ENCODE data around the gene TSC22D2.
"Not testable (repeated sequence)": the region's sequence is repeated elsewhere in the genome, so short reads cannot be mapped to it uniquely, and the experiment has no call there.

The TSC22D2 gene

DNA sequence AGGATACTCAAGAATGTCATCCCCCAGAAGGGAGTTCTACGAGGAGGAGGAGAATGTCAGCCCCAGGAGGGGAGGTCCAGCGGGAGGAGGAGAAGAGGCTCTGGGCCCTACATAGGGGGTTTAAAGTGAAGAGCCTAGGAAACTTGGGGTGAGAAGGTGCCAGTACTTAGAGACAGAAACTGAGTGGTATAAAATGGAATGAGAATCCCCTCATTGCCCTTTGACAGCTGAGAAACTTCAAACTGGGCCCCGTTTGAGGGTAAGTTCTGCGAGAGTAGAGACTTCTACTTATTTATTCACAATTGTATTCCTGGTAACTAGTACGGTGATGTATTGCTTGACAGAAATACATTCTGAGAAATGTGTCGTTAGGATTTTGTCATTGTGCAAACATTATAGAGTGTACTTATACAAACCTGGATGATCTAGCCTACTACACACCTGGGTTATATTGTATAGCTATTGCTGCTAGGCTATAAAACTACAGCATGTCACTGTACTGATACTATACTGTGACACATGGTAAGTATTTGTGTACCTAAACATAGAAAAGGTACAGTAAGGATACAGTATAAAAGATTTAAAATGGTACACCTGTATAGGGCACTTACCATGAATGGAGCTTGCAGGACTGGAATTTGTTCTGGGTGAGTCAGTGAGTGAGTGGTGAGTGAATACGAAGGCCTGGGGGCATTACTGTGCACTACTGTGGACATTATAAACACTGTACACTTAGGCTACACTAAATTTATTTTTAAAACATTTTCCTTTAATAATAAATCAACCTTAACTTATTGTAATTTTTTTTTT, 62.0 kb downstream of the TSC22D2 start:
- peak overlapping the region; percentile 29 for H3K9ac ChIP-seq (ENCODE audit: low read length)
- DNase-seq (ENCODE audit: low read depth) = no peak
- no peaks in the 10 kb centered on the region for H3K9me3 ChIP-seq (ENCODE audit: control insufficient read depth, low read length)
- no peaks in the 10 kb centered on the region for H3K27me3 ChIP-seq (replicated peaks; ENCODE audit: control insufficient read depth, insufficient read depth, low read length)
- no peaks in the 10 kb centered on the region for H3K36me3 ChIP-seq (ENCODE audit: control insufficient read depth, insufficient read depth, low read length, severe bottlenecking)
- H3K4me3 ChIP-seq (ENCODE audit: low read length) = peak overlapping the region; percentile 26
- H3K4me1 ChIP-seq (ENCODE audit: control insufficient read depth, insufficient read depth, low read length) = peaks cover 10% of the 10 kb centered on the region

DNA sequence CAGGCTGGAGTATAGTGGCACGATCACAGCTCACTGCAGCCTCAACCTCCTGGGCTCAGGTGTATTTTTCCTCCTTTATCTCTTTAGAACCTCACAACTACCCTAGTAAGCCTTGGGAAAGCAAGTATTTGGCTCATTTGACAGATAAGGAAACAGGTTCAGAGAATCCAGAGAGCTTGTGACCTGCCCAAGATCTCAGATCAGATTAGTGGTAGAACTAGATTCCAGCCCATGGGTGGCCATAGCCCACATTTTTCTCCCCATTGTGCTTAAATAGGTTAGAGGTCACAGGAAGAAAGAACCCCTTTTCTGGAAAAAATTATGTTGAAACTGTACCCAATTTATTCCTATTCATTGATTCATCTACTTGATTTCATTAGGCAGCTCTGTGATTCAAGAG, 64.3 kb downstream of the TSC22D2 start:
- no peaks in the 10 kb centered on the region for H3K27me3 ChIP-seq (replicated peaks; ENCODE audit: control insufficient read depth, insufficient read depth, low read length)
- H3K4me1 ChIP-seq (ENCODE audit: control insufficient read depth, insufficient read depth, low read length) = peaks cover 10% of the 10 kb centered on the region
- no peak for DNase-seq (ENCODE audit: low read depth)
- H3K36me3 ChIP-seq (ENCODE audit: control insufficient read depth, insufficient read depth, low read length, severe bottlenecking) = no peaks in the 10 kb centered on the region
- no peak overlapping the region for H3K9ac ChIP-seq (ENCODE audit: low read length)
- no peaks in the 10 kb centered on the region for H3K9me3 ChIP-seq (ENCODE audit: control insufficient read depth, low read length)
- no peak overlapping the region for H3K4me3 ChIP-seq (ENCODE audit: low read length)

DNA sequence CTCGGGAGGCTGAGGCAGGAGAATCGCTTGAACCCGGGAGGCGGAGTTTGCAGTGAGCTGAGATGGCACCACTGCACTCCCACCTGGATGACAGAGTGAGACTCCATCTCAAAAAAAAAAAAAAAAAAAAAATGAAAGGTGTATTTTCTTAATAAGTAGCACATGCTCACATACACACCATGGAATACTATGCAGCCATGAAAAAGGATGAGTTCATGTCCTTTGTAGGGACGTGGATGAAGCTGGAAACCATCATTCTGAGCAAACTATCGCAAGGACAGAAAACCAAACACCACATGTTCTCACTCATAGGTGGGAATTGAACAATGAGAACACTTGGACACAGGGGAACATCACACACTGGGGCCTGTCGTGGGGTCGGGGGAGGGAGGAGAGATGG, 65.1 kb downstream of the TSC22D2 start:
- DNase-seq (ENCODE audit: low read depth); H3K36me3 ChIP-seq (ENCODE audit: control insufficient read depth, insufficient read depth, low read length, severe bottlenecking); H3K9me3 ChIP-seq (ENCODE audit: control insufficient read depth, low read length); H3K9ac ChIP-seq (ENCODE audit: low read length); H3K27me3 ChIP-seq (replicated peaks; ENCODE audit: control insufficient read depth, insufficient read depth, low read length); H3K4me3 ChIP-seq (ENCODE audit: low read length); H3K4me1 ChIP-seq (ENCODE audit: control insufficient read depth, insufficient read depth, low read length): not testable (repeated sequence)

DNA sequence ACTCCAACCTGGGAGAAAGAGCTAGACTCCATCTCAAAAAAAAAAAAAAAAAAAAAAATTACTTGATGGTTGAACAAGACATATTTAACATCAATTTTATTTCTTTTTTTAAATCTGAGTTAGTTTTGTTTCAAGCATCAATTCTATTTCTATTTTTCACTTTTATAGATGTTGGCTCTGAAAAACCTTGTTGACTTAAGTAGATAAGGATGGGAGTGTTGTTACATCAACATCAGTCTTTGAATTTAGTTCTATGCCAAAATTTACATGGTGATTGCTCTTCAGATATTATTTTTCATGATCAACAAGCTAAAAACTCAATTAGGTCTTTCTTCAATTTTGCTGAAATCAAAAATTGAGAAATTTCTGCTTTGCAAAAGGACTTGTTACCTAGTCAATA, 71.3 kb downstream of the TSC22D2 start:
- Histone ChIP-seq H3K9me3 (ENCODE audit: control insufficient read depth, low read length) (peaks cover 3% of the 10 kb centered on the region), H3K4me3 (ENCODE audit: low read length) (no peak overlapping the region), H3K36me3 (ENCODE audit: control insufficient read depth, insufficient read depth, low read length, severe bottlenecking) (no peaks in the 10 kb centered on the region), H3K27me3 (replicated peaks; ENCODE audit: control insufficient read depth, insufficient read depth, low read length) (no peaks in the 10 kb centered on the region), H3K9ac (ENCODE audit: low read length) (no peak overlapping the region), H3K4me1 (ENCODE audit: control insufficient read depth, insufficient read depth, low read length) (no peaks in the 10 kb centered on the region)
- DNase-seq (ENCODE audit: low read depth) = no peak

DNA sequence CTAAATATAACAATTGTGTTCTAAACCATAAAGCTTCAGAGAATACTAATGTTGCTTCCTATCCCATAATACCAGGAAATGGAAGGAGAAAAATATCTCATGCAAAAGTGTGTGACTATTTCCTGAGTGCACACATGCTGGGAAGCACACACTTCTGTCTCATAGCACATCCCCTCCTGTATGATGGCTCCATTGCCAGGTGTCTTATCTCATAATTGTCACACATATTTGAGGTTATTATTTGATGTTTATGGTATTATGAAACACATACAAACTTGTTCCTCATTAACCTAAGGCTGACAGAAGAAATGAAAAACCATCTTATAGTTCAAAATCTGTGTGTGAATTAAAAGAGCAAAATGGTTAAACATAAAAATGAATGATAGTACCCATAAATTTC, 72.8 kb downstream of the TSC22D2 start:
- H3K36me3 ChIP-seq (ENCODE audit: control insufficient read depth, insufficient read depth, low read length, severe bottlenecking) = no peaks in the 10 kb centered on the region
- no peak overlapping the region for H3K4me3 ChIP-seq (ENCODE audit: low read length)

DNA sequence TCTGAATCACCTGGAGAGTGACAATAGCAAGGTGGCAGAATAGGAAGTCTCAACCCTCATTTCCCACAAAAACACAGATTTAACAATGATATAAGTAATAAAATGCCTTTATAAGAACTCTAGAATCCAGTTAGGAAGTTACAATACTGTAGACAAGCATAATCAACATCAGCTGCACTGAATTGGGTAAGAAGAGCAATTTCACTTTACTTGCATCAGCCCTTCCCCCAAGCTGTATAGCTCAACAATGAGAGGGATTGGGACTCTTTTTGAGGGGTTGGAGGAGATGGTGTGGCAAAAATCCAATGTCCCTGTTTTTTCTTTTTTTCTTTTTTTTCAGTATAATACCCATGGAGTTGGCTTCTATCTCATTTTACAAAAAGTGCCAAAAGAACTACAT, 75.1 kb downstream of the TSC22D2 start:
- Histone ChIP-seq H3K4me3 (ENCODE audit: low read length) (no peak overlapping the region), H3K27me3 (replicated peaks; ENCODE audit: control insufficient read depth, insufficient read depth, low read length) (no peaks in the 10 kb centered on the region), H3K36me3 (ENCODE audit: control insufficient read depth, insufficient read depth, low read length, severe bottlenecking) (no peaks in the 10 kb centered on the region), H3K9me3 (ENCODE audit: control insufficient read depth, low read length) (peaks cover 18% of the 10 kb centered on the region), H3K9ac (ENCODE audit: low read length) (no peak overlapping the region), H3K4me1 (ENCODE audit: control insufficient read depth, insufficient read depth, low read length) (no peaks in the 10 kb centered on the region)
- DNase-seq (ENCODE audit: low read depth) = peak; percentile 78

More for the DNA sequence above, 72.8 kb downstream of the TSC22D2 start:
- no peak for DNase-seq (ENCODE audit: low read depth)
- Histone ChIP-seq H3K9ac (ENCODE audit: low read length) (no peak overlapping the region), H3K4me1 (ENCODE audit: control insufficient read depth, insufficient read depth, low read length) (no peaks in the 10 kb centered on the region), H3K9me3 (ENCODE audit: control insufficient read depth, low read length) (peaks cover 9% of the 10 kb centered on the region), H3K27me3 (replicated peaks; ENCODE audit: control insufficient read depth, insufficient read depth, low read length) (no peaks in the 10 kb centered on the region)

DNA sequence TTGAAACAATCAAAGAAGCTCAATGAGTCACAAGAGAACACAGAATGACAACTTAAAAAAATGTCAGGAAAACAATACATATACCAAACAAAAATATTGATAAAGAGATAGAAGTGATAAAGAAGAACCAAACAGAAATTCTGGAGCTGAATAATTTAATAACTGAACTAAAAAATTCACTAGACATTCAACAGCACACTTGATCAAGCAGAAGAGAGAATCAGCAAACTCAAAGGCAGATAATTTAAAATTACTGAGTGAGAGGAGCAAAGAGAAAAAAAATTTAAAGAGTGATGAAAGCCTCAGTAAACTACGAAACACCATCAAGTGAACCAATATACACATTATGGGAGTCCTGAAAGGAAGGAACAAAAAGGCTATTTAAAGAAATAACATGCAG, 76.3 kb downstream of the TSC22D2 start:
- Histone ChIP-seq H3K4me1 (ENCODE audit: control insufficient read depth, insufficient read depth, low read length) (no peaks in the 10 kb centered on the region), H3K4me3 (ENCODE audit: low read length) (no peak overlapping the region), H3K36me3 (ENCODE audit: control insufficient read depth, insufficient read depth, low read length, severe bottlenecking) (no peaks in the 10 kb centered on the region), H3K27me3 (replicated peaks; ENCODE audit: control insufficient read depth, insufficient read depth, low read length) (no peaks in the 10 kb centered on the region), H3K9me3 (ENCODE audit: control insufficient read depth, low read length) (peaks cover 17% of the 10 kb centered on the region), H3K9ac (ENCODE audit: low read length) (no peak overlapping the region)
- no peak for DNase-seq (ENCODE audit: low read depth)

DNA sequence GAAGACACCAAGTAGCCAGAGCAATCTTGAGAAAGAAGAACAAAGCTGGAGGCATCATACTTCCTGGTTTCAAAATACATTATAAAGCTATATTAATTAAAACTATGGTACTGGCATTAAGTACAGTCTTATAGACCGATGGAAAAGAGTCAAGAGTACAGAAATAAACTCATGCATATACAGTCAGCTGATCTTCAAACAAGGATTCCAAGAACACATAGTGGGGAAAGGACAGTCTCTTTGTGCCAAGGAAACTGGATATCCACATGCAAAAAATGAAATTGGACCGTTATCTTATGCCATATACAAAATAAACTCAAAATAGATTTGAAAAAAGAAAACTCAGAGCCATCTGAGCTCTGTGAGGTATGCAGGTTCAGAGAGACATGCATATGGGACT, 80.8 kb downstream of the TSC22D2 start:
- Histone ChIP-seq H3K4me3 (ENCODE audit: low read length) (no peak overlapping the region), H3K9me3 (ENCODE audit: control insufficient read depth, low read length) (peaks cover 17% of the 10 kb centered on the region)
- no peak for DNase-seq (ENCODE audit: low read depth)

DNA sequence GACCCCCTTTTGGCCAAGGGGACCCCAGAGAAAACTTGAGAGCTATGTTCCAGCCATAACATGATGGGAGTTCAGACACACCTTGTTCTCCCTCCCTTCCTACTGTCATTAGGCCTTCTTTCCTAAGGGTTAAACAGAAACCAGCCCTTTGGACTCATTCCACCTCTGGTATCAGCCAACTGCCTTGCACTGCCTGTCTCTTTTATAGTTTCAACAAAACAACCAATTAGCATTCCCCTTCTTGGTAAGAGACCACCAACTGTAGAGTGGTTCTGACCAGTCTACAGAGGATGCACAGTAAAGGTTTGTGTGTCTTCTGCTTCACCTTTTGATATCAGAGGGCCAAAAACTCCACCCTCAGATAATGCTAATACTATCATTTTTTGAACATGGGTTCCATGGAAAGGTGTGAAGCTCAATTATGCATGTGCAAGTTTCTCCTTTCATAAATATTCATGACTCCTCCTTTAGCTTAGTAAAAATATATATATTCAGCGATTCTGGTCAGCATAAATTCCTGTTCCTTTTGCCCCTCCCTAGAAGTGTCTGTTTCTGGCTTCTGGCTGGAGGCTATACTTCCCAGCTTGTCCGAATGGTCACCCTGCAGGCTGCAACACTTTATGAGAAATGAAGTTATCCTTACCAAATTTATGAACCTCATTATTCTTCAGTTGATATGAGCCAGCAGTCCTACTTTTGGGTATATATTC, 82.3 kb downstream of the TSC22D2 start:
- no peak for DNase-seq (ENCODE audit: low read depth)
- Histone ChIP-seq H3K4me3 (ENCODE audit: low read length) (no peak overlapping the region), H3K9ac (ENCODE audit: low read length) (no peak overlapping the region)

More for the DNA sequence above, 80.8 kb downstream of the TSC22D2 start:
- no peaks in the 10 kb centered on the region for H3K4me1 ChIP-seq (ENCODE audit: control insufficient read depth, insufficient read depth, low read length)
- H3K27me3 ChIP-seq (replicated peaks; ENCODE audit: control insufficient read depth, insufficient read depth, low read length) = no peaks in the 10 kb centered on the region
- H3K9ac ChIP-seq (ENCODE audit: low read length) = no peak overlapping the region
- no peaks in the 10 kb centered on the region for H3K36me3 ChIP-seq (ENCODE audit: control insufficient read depth, insufficient read depth, low read length, severe bottlenecking)

DNA sequence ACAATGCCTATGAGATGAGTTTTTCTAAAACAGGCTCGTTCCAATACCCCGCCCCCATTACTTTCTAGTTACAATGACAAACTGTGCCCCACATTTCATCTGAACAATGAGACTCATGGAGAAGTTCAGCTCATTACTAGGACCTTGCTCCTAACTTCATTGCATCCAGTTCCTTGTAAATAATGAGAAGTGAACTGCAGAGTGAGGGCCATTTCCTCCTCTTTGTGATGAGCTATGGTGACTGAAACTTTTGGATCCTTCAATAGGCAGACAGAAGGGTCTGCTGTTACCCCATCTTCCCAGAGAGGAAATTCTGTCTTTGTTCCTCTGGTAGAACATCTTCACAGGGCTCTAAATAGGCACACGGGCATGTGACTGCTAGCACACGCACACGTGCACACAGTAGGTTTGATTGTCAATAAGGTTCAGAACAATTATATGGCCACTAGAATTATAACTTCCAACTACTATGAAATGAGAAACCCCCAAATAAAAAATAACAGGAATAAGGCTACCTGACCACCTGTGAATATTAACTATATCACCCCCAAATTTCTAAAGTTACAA, 86.4 kb downstream of the TSC22D2 start:
- Histone ChIP-seq H3K4me3 (ENCODE audit: low read length) (no peak overlapping the region), H3K9ac (ENCODE audit: low read length) (no peak overlapping the region), H3K27me3 (replicated peaks; ENCODE audit: control insufficient read depth, insufficient read depth, low read length) (no peaks in the 10 kb centered on the region), H3K4me1 (ENCODE audit: control insufficient read depth, insufficient read depth, low read length) (peaks cover 3% of the 10 kb centered on the region), H3K36me3 (ENCODE audit: control insufficient read depth, insufficient read depth, low read length, severe bottlenecking) (no peaks in the 10 kb centered on the region), H3K9me3 (ENCODE audit: control insufficient read depth, low read length) (no peaks in the 10 kb centered on the region)
- DNase-seq (ENCODE audit: low read depth) = no peak

More for the DNA sequence above, 82.3 kb downstream of the TSC22D2 start:
- Histone ChIP-seq H3K27me3 (replicated peaks; ENCODE audit: control insufficient read depth, insufficient read depth, low read length) (no peaks in the 10 kb centered on the region), H3K9me3 (ENCODE audit: control insufficient read depth, low read length) (peaks cover 11% of the 10 kb centered on the region), H3K4me1 (ENCODE audit: control insufficient read depth, insufficient read depth, low read length) (peaks cover 3% of the 10 kb centered on the region), H3K36me3 (ENCODE audit: control insufficient read depth, insufficient read depth, low read length, severe bottlenecking) (no peaks in the 10 kb centered on the region)

DNA sequence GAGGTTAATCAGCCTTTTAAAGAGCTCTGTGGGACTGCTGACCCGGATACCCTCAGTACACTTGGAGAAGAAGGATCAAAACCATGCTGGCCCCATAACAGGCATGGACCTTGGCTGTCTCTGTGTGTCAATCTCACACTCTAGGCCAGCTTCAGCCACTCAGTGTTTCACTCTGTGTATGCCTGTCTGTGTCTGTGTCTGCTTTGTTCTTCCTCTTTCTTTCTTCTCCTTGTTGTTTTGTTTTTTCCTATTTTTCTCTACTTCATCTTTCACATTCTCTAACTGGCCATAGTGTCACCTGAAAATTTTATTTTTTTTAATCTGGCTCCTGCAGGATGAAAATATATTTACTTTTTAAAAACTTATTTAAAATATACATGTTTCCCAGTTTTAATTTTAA, 87.1 kb downstream of the TSC22D2 start:
- no peaks in the 10 kb centered on the region for H3K27me3 ChIP-seq (replicated peaks; ENCODE audit: control insufficient read depth, insufficient read depth, low read length)
- DNase-seq (ENCODE audit: low read depth) = peak; percentile 34
- H3K4me1 ChIP-seq (ENCODE audit: control insufficient read depth, insufficient read depth, low read length) = peaks cover 3% of the 10 kb centered on the region
- no peak overlapping the region for H3K4me3 ChIP-seq (ENCODE audit: low read length)
- H3K9me3 ChIP-seq (ENCODE audit: control insufficient read depth, low read length) = no peaks in the 10 kb centered on the region
- no peaks in the 10 kb centered on the region for H3K36me3 ChIP-seq (ENCODE audit: control insufficient read depth, insufficient read depth, low read length, severe bottlenecking)
- peak overlapping the region; percentile 35 for H3K9ac ChIP-seq (ENCODE audit: low read length)

All from adipocyte (in vitro differentiated cells).